DND-41 (cell line): Measurements from ENCODE around the gene PITPNM1.

ENCODE experiments used
- ATAC-seq: fragments of 200-7000 bp; cut with Tn5 transposase; 3 replicates; pipeline ENCODE4 v1.9.1; 2021; ENCODE audit warnings: low read depth; ENCODE audit not compliant: insufficient read depth
- DNase-seq: peaks from one replicate; pipeline ENCODE4 v3.0.0-alpha.2; 2020
- H2AFZ ChIP-seq: 2 replicates; pipeline ENCODE4 v1.6.0; 2012; ENCODE audit warnings: low read depth, low read length
- H3K27ac ChIP-seq: 2 replicates; pipeline ENCODE4 v1.5.1; 2012; ENCODE audit warnings: low read length, inconsistent platforms
- H3K27me3 ChIP-seq: fragments of 200-600 bp; sonication (generic); 2 replicates; pipeline ENCODE4 v1.6.0; 2012; ENCODE audit warnings: low read length, mild to moderate bottlenecking, inconsistent platforms; ENCODE audit not compliant: insufficient read depth, poor library complexity
- H3K36me3 ChIP-seq: 2 replicates; pipeline ENCODE4 v1.5.1; 2012; ENCODE audit warnings: low read length, inconsistent platforms; ENCODE audit not compliant: insufficient read depth
- H3K4me1 ChIP-seq: 2 replicates; pipeline ENCODE4 v1.5.1; 2012; ENCODE audit warnings: mild to moderate bottlenecking, low read length; ENCODE audit not compliant: insufficient read depth
- H3K4me2 ChIP-seq: 2 replicates; pipeline ENCODE4 v1.6.0; 2012; ENCODE audit warnings: mild to moderate bottlenecking, moderate library complexity, low read length, inconsistent platforms; ENCODE audit not compliant: insufficient read depth
- H3K4me3 ChIP-seq, 2 experiments: fragments of 200-600 bp in 1 of 2; shearing (Covaris generic) in 1 of 2; 2 replicates each; pipeline ENCODE4 v1.5.1; 2012 to 2016; ENCODE audit warnings: inconsistent platforms in 2 of 2, low read length in 2 of 2, mild to moderate bottlenecking in 2 of 2, low read depth in 1 of 2, moderate library complexity in 1 of 2
- H3K79me2 ChIP-seq: 2 replicates; pipeline ENCODE4 v1.6.0; 2012; ENCODE audit warnings: low read length, inconsistent platforms; ENCODE audit not compliant: insufficient read depth
- H3K9ac ChIP-seq: 2 replicates; pipeline ENCODE4 v1.6.0; 2012; ENCODE audit warnings: low read depth, mild to moderate bottlenecking, inconsistent platforms, low read length, moderate library complexity
- H3K9me3 ChIP-seq: 2 replicates; pipeline ENCODE4 v1.5.1; 2012; ENCODE audit warnings: low read length, moderate library complexity, mild to moderate bottlenecking, inconsistent platforms; ENCODE audit not compliant: insufficient read depth, severe bottlenecking
- H4K20me1 ChIP-seq: 2 replicates; pipeline ENCODE4 v1.6.0; 2012; ENCODE audit warnings: low read length; ENCODE audit not compliant: insufficient read depth
- CTCF ChIP-seq: IDR thresholded peaks from 2 replicates; pipeline ENCODE4 v1.5.1; 2012; ENCODE audit warnings: borderline replicate concordance, low read length, moderate library complexity, mild to moderate bottlenecking; ENCODE audit not compliant: poor library complexity, severe bottlenecking; ENCODE audit errors: extremely low read depth
- EZH2 ChIP-seq: IDR thresholded peaks from 3 replicates; pipeline ENCODE4 v1.6.1; 2012; ENCODE audit warnings: borderline replicate concordance, low read depth, mild to moderate bottlenecking, moderate library complexity, low read length, inconsistent platforms; ENCODE audit not compliant: severe bottlenecking

Gene PITPNM1

GRCh38 chr11:67453816-67454732 is 51.1 kb downstream of the PITPNM1 start:
- Histone ChIP-seq H3K4me3 (no peak overlapping the region), H3K4me1 (no peaks in the 10 kb centered on the region), H3K4me2 (no peak overlapping the region), H3K36me3 (no peaks in the 10 kb centered on the region), H3K9me3 (no peaks in the 10 kb centered on the region), H3K27ac (no peak overlapping the region), H3K79me2 (no peaks in the 10 kb centered on the region), H2AFZ (no peak overlapping the region), H4K20me1 (no peaks in the 10 kb centered on the region), H3K9ac (no peak overlapping the region), H3K27me3 (no peaks in the 10 kb centered on the region)
- TF ChIP-seq CTCF (no peak), EZH2 (no peak)
- no peak for DNase-seq
- no peak for ATAC-seq

DNA sequence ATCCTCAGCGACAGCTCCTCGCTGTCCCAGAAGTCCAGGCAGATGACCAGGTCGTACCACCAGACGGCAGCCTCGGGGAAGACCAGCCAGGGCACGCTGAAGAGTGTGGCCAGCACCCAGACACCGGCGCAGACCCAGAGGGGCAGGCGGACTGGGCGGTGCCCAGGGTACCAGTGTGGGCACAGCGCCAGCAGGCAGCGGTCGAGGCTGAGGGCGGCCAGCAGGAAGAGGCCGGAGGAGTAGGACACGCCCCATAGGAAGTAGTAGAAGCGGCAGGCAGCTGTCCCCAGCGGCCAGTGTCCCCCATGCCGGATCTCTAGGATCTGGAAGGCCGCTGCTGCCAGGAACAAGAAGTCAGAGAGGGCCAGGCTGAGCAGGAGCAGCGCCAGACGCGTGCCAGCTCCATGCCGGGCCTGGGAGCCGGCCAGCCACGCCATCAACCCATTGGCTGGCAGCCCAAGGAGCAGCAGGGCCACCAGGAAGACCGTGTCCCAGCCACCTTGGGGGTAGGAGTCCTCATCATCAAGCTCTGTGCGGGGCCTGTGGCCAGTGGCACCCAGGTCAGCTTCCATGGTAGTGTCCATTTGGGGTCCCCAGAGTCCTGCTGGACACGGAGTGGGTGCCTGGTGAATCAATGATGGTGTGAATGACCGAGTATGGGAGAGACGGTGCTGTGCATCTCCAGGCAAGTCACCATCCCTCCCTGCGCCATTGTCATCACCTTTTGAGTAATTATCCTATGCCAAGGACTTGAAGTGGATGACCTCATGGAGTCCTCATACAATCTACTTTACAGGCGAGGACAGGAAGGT is 52.8 kb downstream of the PITPNM1 start, which contains the start of gene GPR152:
TSS of gene GPR152 (minus strand) at position 589 of the 812 bp plus-strand sequence. CDS start at position 584, 5 bp downstream.
- Histone ChIP-seq H3K4me3 (no peak within 1 kb of the TSS), H3K9me3 (no peaks in the 10 kb centered on the region), H3K27ac (no peak within 1 kb of the TSS), H3K27me3 (no peaks in the 10 kb centered on the region), H3K4me1 (no peaks in the 10 kb centered on the region), H3K79me2 (no peaks in the 10 kb centered on the region), H3K36me3 (no peaks in the 10 kb centered on the region), H2AFZ (no peak within 1 kb of the TSS), H3K9ac (no peak within 1 kb of the TSS), H4K20me1 (no peaks in the 10 kb centered on the region), H3K4me2 (no peak within 1 kb of the TSS)
- DNase-seq (no peak), ATAC-seq (no peak)
- no peak for TF ChIP-seq CTCF
- no peak for TF ChIP-seq EZH2

DNA sequence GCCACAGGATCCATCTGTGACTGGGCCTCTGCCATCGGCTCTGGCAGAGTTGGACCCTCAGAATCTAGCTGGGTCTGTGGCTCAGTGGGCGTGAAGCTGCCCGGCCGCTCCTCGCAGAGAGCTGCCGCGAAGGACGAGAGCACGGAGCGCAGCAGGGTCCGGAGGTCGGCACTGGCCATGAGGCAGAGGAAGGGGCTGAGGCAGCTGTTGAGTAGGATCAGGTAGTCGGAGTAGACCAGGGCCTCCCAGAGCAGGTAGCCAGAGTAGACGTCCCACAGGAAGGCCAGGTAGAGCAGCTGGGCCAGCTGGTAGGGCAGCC is 53.5 kb downstream of the PITPNM1 start:
- no peak for ATAC-seq
- Histone ChIP-seq H3K4me1 (no peaks in the 10 kb centered on the region), H3K4me2 (no peak overlapping the region), H3K27me3 (no peaks in the 10 kb centered on the region), H3K36me3 (no peaks in the 10 kb centered on the region), H3K27ac (no peak overlapping the region), H3K9me3 (no peaks in the 10 kb centered on the region), H2AFZ (no peak overlapping the region), H3K4me3 (no peak overlapping the region), H4K20me1 (no peaks in the 10 kb centered on the region), H3K9ac (no peak overlapping the region), H3K79me2 (no peaks in the 10 kb centered on the region)
- DNase-seq, result no peak
- TF ChIP-seq CTCF, result no peak
- TF ChIP-seq EZH2, result no peak
